NCI-H524 (cell line): ENCODE measurements around the gene TBL1XR1.
"Not testable (repeated sequence)": the region's sequence is repeated elsewhere in the genome, so short reads cannot be mapped to it uniquely, and the experiment has no call there.

Experiments used
- DNase-seq, 2 experiments: peaks; one replicate each; lab custom pipeline; 2025; lab: John Stamatoyannopoulos, UW

Gene TBL1XR1

GRCh38 chr3:177181418-177181817 lies 15.9 kb downstream of the TBL1XR1 start:
- DNase-seq, result no peak

GRCh38 chr3:177180506-177180905 lies 16.8 kb downstream of the TBL1XR1 start:
- no peak for DNase-seq

GRCh38 chr3:177179281-177180067 lies 17.8 kb downstream of the TBL1XR1 start:
- no peak for DNase-seq

GRCh38 chr3:177177749-177178221 lies 19.5 kb downstream of the TBL1XR1 start:
- DNase-seq, result no peak

- DNase-seq, result peak in 1 of 2 experiments; percentile 19
Measured at GRCh38 chr3:177174607-177175170, 22.6 kb downstream of the TBL1XR1 start.

GRCh38 chr3:177169936-177170722 lies 27.2 kb downstream of the TBL1XR1 start:
- no peak for DNase-seq

- no peak for DNase-seq
Measured at GRCh38 chr3:177168431-177168830, 28.9 kb downstream of the TBL1XR1 start.

- DNase-seq, result no peak
Measured at GRCh38 chr3:177162742-177163141, 34.5 kb downstream of the TBL1XR1 start.

GRCh38 chr3:177161603-177162002 lies 35.7 kb downstream of the TBL1XR1 start:
- DNase-seq, result not testable (repeated sequence)

GRCh38 chr3:177158461-177158860 lies 38.8 kb downstream of the TBL1XR1 start:
- no peak for DNase-seq

- DNase-seq, result no peak
Measured at GRCh38 chr3:177157492-177157891, 39.8 kb downstream of the TBL1XR1 start.

- DNase-seq, result no peak
Measured at GRCh38 chr3:177154733-177155132, 42.5 kb downstream of the TBL1XR1 start.

- DNase-seq, result no peak
Measured at GRCh38 chr3:177150970-177151627, 46.2 kb downstream of the TBL1XR1 start.

- no peak for DNase-seq
Measured at GRCh38 chr3:177150218-177150916, 46.9 kb downstream of the TBL1XR1 start.

- no peak for DNase-seq
Measured at GRCh38 chr3:177149106-177149505, 48.2 kb downstream of the TBL1XR1 start.

- no peak for DNase-seq
Measured at GRCh38 chr3:177147790-177148189, 49.5 kb downstream of the TBL1XR1 start.

GRCh38 chr3:177146646-177147045 lies 50.6 kb downstream of the TBL1XR1 start:
- DNase-seq, result no peak

GRCh38 chr3:177145954-177146353 lies 51.3 kb downstream of the TBL1XR1 start:
- no peak for DNase-seq

GRCh38 chr3:177145381-177145780 lies 51.9 kb downstream of the TBL1XR1 start:
- no peak for DNase-seq

GRCh38 chr3:177144922-177145321 lies 52.4 kb downstream of the TBL1XR1 start:
- DNase-seq, result no peak

- peak in 1 of 2 experiments; percentile 32 for DNase-seq
Measured at GRCh38 chr3:177141899-177142646, 55.2 kb downstream of the TBL1XR1 start.
